Prostate gland (tissue), 2 donors: Measurements from ENCODE around the gene RDH8. TPM values are rescaled to one million over a fixed set of nuclear protein-coding genes. Genes with fewer than 3 reads are reported as not detected.
A peak's percentile ranks its signal among the peaks of the same experiment; 100 is the strongest.

Experiments used
- DNase-seq: peaks from one replicate; pipeline ENCODE4 v3.0.0-alpha.2; 2019; ENCODE audit warnings: low spot score
- H3K27ac ChIP-seq, 2 donors: fragments of 200-600 bp; sonication (generic); 2 replicates each; pipeline ENCODE4 v1.5.1; 2017 to 2019
- H3K27me3 ChIP-seq: fragments of 200-600 bp; sonication (generic); replicated peaks from 2 replicates; pipeline ENCODE4 v1.5.1; 2019; ENCODE audit not compliant: insufficient read depth
- H3K36me3 ChIP-seq, 2 donors: fragments of 200-600 bp; sonication (generic); 1 replicate in 1 of 2; 2 replicates in 1 of 2; pipeline versions ENCODE4 v1.5.1 to v1.8.1; 2017 to 2019
- H3K4me1 ChIP-seq: fragments of 200-600 bp; sonication (generic); replicated peaks from 2 replicates; pipeline ENCODE4 v1.5.1; 2019
- H3K4me3 ChIP-seq, 2 donors: fragments of 200-600 bp; sonication (generic); 2 replicates each; pipeline ENCODE4 v1.5.1; 2017 to 2019
- H3K9me3 ChIP-seq: fragments of 200-600 bp; sonication (generic); 2 replicates; pipeline ENCODE4 v1.5.1; 2017
- POLR2A ChIP-seq: fragments of 450-650 bp; IDR thresholded peaks from one replicate; pipeline ENCODE4 v1.6.1; 2016; ENCODE audit warnings: antibody characterized with exemption, mild to moderate bottlenecking
- POLR2AphosphoS5 ChIP-seq: sonication (generic); formaldehyde crosslinking; IDR thresholded peaks from one replicate; pipeline ENCODE4 v1.6.1; 2017; ENCODE audit warnings: antibody characterized with exemption
- WGBS: methylation state at CpG from one replicate; pipeline ENCODE4 v1.1.5; 2018; 5-methylcytosine and 5-hydroxymethylcytosine counted together
- intact Hi-C: fragments of 100-400 bp; cut with DNase I; formaldehyde crosslinking; loops from one replicate; pipeline ENCODE4 v1.14.2; 2022
- total RNA-seq, 2 donors: library from RNA; depleted of rRNA; stranded (reverse); fragments of >200 nt; gene quantifications; one replicate each; pipeline ENCODE4 v1.1.0, GENCODE V29; 2016
- TF ChIP-seq, protein P1 (sequence below), 4 experiments: fragments of 200-600 bp in 2 of 4; fragments of 450-650 bp in 2 of 4; sonication (generic) in 2 of 4; IDR thresholded peaks; 1 replicate in 3 of 4; 2 replicates in 1 of 4; pipeline ENCODE4 v1.5.1; 2016 to 2019; ENCODE audit warnings: antibody characterized with exemption in 4 of 4, mild to moderate bottlenecking in 2 of 4, moderate library complexity in 2 of 4

Gene RDH8
- total RNA-seq, 2 donors from 2014 or later = not detected

DNA sequence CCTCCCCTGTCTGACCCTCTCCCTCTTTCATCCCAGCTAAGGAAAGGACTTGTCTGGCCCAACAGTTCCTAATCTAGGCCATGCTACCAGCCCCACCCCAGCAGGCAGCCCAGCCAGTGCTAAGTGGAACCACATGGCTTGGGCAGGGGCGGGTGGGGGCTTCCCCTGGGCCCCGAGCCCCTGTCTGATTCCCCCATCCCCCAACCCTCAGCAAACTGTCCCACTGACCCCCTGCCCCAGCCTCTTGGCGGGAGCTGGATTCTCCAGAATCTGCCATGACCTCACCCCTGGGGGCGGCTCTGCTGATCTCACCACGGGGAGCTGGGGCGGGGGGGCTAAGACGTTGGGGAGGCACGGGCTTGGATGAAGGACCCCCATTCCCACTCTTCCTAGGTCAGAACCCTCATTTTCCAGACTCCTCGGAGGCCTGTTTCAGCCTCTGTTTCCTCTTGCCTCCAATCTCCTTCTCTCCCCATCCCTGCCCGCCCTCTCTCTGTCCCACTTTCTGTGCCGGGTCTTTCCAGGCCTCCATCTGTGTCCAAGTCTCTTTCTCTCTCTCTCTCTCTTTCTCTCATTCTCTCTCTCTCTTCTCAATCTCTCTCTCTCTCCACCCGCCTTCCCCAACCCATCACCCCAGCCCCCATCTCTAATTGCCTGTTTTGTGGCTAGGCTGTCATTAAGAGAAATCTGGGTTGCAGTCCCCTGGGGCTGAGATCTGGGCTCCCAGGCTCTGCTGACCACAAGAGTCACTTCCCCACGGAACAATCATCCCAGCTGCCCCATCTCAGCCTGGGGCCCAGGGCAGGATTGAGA lies 5.7 kb upstream of the RDH8 start:
- Histone ChIP-seq H3K27ac (peak overlapping the region; percentile 39 to 49), H3K36me3 (no peaks in the 10 kb centered on the region), H3K27me3 (peaks cover 14% of the 10 kb centered on the region), H3K4me1 (no peaks in the 10 kb centered on the region), H3K4me3 (no peak overlapping the region), H3K9me3 (no peaks in the 10 kb centered on the region)
- intact Hi-C loops = no loop called here
- TF ChIP-seq, protein P1, sequence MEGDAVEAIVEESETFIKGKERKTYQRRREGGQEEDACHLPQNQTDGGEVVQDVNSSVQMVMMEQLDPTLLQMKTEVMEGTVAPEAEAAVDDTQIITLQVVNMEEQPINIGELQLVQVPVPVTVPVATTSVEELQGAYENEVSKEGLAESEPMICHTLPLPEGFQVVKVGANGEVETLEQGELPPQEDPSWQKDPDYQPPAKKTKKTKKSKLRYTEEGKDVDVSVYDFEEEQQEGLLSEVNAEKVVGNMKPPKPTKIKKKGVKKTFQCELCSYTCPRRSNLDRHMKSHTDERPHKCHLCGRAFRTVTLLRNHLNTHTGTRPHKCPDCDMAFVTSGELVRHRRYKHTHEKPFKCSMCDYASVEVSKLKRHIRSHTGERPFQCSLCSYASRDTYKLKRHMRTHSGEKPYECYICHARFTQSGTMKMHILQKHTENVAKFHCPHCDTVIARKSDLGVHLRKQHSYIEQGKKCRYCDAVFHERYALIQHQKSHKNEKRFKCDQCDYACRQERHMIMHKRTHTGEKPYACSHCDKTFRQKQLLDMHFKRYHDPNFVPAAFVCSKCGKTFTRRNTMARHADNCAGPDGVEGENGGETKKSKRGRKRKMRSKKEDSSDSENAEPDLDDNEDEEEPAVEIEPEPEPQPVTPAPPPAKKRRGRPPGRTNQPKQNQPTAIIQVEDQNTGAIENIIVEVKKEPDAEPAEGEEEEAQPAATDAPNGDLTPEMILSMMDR (IDR thresholded peaks at IDR 0.05) = no peak
- TF ChIP-seq POLR2AphosphoS5 = no peak
- TF ChIP-seq POLR2A = no peak
- WGBS = 41% methylated on average over 13 of the region's 13 CpGs
- DNase-seq = no peak

DNA sequence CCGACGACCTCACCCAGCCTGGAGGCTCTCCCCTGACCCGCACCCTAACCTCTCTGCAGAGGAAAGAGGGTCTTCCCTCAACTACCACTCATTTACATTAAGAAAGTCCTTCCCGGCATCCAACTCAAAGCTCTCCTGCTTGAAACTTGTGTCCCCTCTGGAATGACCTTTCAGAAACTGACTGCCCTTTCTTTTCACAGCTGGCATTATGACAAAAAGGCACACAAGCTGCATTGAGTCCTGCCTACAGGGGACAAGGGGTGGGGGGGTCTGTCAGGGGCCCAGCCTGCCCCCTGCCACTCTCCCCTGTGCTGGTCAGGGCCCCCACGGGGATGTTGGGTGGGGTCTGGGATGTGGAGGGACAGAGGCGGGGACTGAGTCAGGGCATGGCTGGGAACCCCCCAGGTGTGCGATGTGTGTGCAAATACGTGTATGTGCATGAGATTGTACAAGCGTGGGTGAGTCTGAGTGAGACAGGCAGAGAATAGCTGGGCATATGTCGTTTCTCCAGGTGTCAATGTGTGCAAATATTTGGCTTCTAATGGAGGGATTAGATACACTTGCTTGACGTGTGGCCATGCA lies 5.0 kb upstream of the RDH8 start:
- Histone ChIP-seq H3K36me3 (no peaks in the 10 kb centered on the region), H3K27ac (peak overlapping the region; percentile 33 to 39), H3K4me1 (no peaks in the 10 kb centered on the region), H3K9me3 (no peaks in the 10 kb centered on the region), H3K27me3 (peaks cover 14% of the 10 kb centered on the region), H3K4me3 (no peak overlapping the region)
- no peak for DNase-seq
- WGBS = 36% methylated on average over 11 of the region's 11 CpGs
- intact Hi-C loops = no loop called here
- TF ChIP-seq, protein P1 (IDR thresholded peaks at IDR 0.05) = no peak
- TF ChIP-seq POLR2AphosphoS5 (no peak), POLR2A (no peak)

DNA sequence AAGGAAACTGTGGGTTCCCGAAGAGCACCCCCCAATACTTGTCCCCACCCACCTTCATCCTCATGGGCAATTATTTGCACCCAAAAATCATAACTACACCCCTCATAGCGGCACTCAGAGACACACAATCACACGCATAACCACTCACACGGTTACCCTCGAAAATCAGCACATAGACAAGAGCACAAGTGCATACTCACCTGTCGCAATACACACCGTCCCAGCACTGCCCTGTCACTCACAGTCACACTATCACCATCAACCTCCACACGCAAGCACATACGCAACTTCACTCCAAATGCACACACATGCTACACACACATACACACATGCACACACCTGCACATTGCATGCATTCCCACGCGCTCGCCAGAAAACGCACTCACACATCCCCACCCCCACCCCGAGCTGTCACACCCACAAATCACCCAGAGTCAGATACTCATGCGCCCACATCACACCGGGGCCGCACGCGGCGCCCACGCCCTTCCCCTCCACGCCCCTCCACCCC lies 3.5 kb upstream of the RDH8 start:
- Histone ChIP-seq H3K27me3 (peaks cover 14% of the 10 kb centered on the region), H3K4me1 (no peaks in the 10 kb centered on the region), H3K4me3 (peak overlapping the region; percentile 23 to 25), H3K9me3 (no peaks in the 10 kb centered on the region), H3K36me3 (no peaks in the 10 kb centered on the region), H3K27ac (peak overlapping the region in 1 of 2 donors; percentile 18)
- TF ChIP-seq POLR2AphosphoS5 = no peak
- no peak for TF ChIP-seq POLR2A
- TF ChIP-seq, protein P1 (IDR thresholded peaks at IDR 0.05) = no peak
- 3% methylated on average over 22 of the region's 22 CpGs for WGBS
- intact Hi-C loops = no loop called here
- DNase-seq = no peak

- Histone ChIP-seq H3K27me3 (peaks cover 14% of the 10 kb centered on the region), H3K27ac (peak within 1 kb of the TSS; percentile 18 to 26), H3K4me3 (peak within 1 kb of the TSS; percentile 23 to 25), H3K36me3 (no peaks in the 10 kb centered on the region), H3K4me1 (no peaks in the 10 kb centered on the region), H3K9me3 (no peaks in the 10 kb centered on the region)
- DNase-seq = peak; percentile 15
- intact Hi-C loops = no loop called here
- TF ChIP-seq POLR2AphosphoS5 (no peak), POLR2A (no peak)
- TF ChIP-seq, protein P1 (IDR thresholded peaks at IDR 0.05) = no peak
- WGBS = 2% methylated on average over 13 of the region's 38 CpGs
These were observed 3.0 kb upstream of the RDH8 start, which contains the start of gene COL5A3 for GRCh38 chr19:10010247-10010691. TSS of gene COL5A3 (minus strand) at chr19:10010504. CDS start at chr19:10010385, 119 bp downstream.
